NK-92 treated with Interleukin-12 subunit alpha and Interleukin-12 subunit beta, amount 100 ng/mL, for 24 hours (cell line): ENCODE data around the gene ZCCHC17.

ENCODE experiments used
- DNase-seq: peaks from one replicate; lab custom pipeline; 2025; lab: John Stamatoyannopoulos, UW

The ZCCHC17 gene

GRCh38 chr1:31396633-31397351 is 100.0 kb downstream of the ZCCHC17 start:
- DNase-seq = peak; percentile 14

GRCh38 chr1:31397360-31398095 is 100.7 kb downstream of the ZCCHC17 start:
- no peak for DNase-seq

- DNase-seq = no peak
These were observed 101.4 kb downstream of the ZCCHC17 start for GRCh38 chr1:31398246-31398645.

- no peak for DNase-seq
These were observed 103.1 kb downstream of the ZCCHC17 start for GRCh38 chr1:31399976-31400375.

- no peak for DNase-seq
These were observed 103.6 kb downstream of the ZCCHC17 start for GRCh38 chr1:31400393-31400792.

GRCh38 chr1:31401241-31401640 is 104.4 kb downstream of the ZCCHC17 start:
- no peak for DNase-seq

- DNase-seq = no peak
These were observed 108.9 kb downstream of the ZCCHC17 start for GRCh38 chr1:31405578-31406245.

- no peak for DNase-seq
These were observed 110.3 kb downstream of the ZCCHC17 start for GRCh38 chr1:31407029-31407626.

- no peak for DNase-seq
These were observed 112.0 kb downstream of the ZCCHC17 start for GRCh38 chr1:31408788-31409318.

- no peak for DNase-seq
These were observed 113.4 kb downstream of the ZCCHC17 start for GRCh38 chr1:31409946-31410858.

- no peak for DNase-seq
These were observed 114.0 kb downstream of the ZCCHC17 start for GRCh38 chr1:31410871-31411270.

- DNase-seq = no peak
These were observed 115.4 kb downstream of the ZCCHC17 start for GRCh38 chr1:31412205-31412604.

GRCh38 chr1:31412732-31413404 is 116.0 kb downstream of the ZCCHC17 start, which contains the start of gene SERINC2:
Gene SERINC2, plus strand, starts transcription at chr1:31413213. Its CDS starts 53 bp downstream, at chr1:31413266.
- no peak for DNase-seq

GRCh38 chr1:31413405-31414001 is 116.7 kb downstream of the ZCCHC17 start:
- DNase-seq = no peak
